Panc1 (cell line): Measurements from ENCODE around the gene IFT27. TPM values are rescaled to one million over a fixed set of nuclear protein-coding genes. Genes with fewer than 3 reads are reported as not detected.

Experiments used
- ATAC-seq: fragments of 200-7000 bp; cut with Tn5 transposase; 2 replicates; pipeline ENCODE4 v1.9.1; 2020; ENCODE audit warnings: mild to moderate bottlenecking, moderate library complexity
- BruUV-seq: library from RNA; stranded (reverse); fragments of 400-500 nt; replicated peaks from 2 replicates; lab custom pipeline; 2021; lab: Mats Ljungman, UMichigan
- CTCF ChIA-PET: fragments of 300-600 bp; sonication (Branson Sonifier 250); formaldehyde crosslinking; loops from one replicate; lab custom pipeline; 2022; ENCODE audit warnings: antibody characterized with exemption; lab: Charles Lee
- POLR2A ChIA-PET: fragments of 300-600 bp; sonication (Branson Sonifier 250); formaldehyde crosslinking; loops from one replicate; lab custom pipeline; 2022; ENCODE audit warnings: antibody characterized with exemption; lab: Charles Lee
- DNase-seq: peaks from one replicate; pipeline ENCODE4 v3.0.0-alpha.2; 2010; ENCODE audit warnings: low read depth, low spot score
- H3K27ac ChIP-seq: 2 replicates; pipeline ENCODE4 v1.5.1; 2011; ENCODE audit warnings: mild to moderate bottlenecking, low read length, inconsistent platforms
- H3K27me3 ChIP-seq: fragments of 200-500 bp; sonication (Bioruptor generic); 2 replicates; pipeline ENCODE4 v1.6.0; 2014; ENCODE audit warnings: low read length, inconsistent platforms; ENCODE audit not compliant: control insufficient read depth, insufficient read depth
- H3K36me3 ChIP-seq: fragments of 200-500 bp; sonication (Bioruptor generic); 2 replicates; pipeline ENCODE4 v1.5.1; 2014; ENCODE audit warnings: inconsistent platforms, mild to moderate bottlenecking, low read length, moderate library complexity; ENCODE audit not compliant: control insufficient read depth, insufficient read depth
- H3K4me1 ChIP-seq: 2 replicates; pipeline ENCODE4 v1.5.1; 2011; ENCODE audit warnings: inconsistent platforms, mild to moderate bottlenecking, low read length, moderate library complexity; ENCODE audit not compliant: control insufficient read depth, insufficient read depth
- H3K4me3 ChIP-seq, 2 experiments: 2 replicates each; pipeline ENCODE4 v1.5.1; 2011 to 2012; ENCODE audit warnings: low read depth in 2 of 2, low read length in 2 of 2, mild to moderate bottlenecking in 2 of 2, inconsistent platforms in 1 of 2, moderate library complexity in 1 of 2
- H3K9me3 ChIP-seq: fragments of 200-500 bp; sonication (Bioruptor generic); 2 replicates; pipeline ENCODE4 v1.5.1; 2014; ENCODE audit warnings: low read depth, mild to moderate bottlenecking, inconsistent platforms, low read length, moderate library complexity; ENCODE audit not compliant: control insufficient read depth, insufficient read depth
- CTCF ChIP-seq: fragments of 450-650 bp; IDR thresholded peaks from 2 replicates; pipeline ENCODE4 v1.5.1; 2017; ENCODE audit warnings: mild to moderate bottlenecking
- POLR2AphosphoS5 ChIP-seq: IDR thresholded peaks from 2 replicates; pipeline ENCODE4 v1.6.1; 2012; ENCODE audit warnings: mild to moderate bottlenecking, low read depth, low read length, moderate library complexity
- REST ChIP-seq, 2 experiments: IDR thresholded peaks; 2 replicates each; pipeline ENCODE4 v1.6.1; 2011 to 2012; ENCODE audit warnings: low read depth in 2 of 2, control low read depth in 1 of 2, low read length in 1 of 2, mild to moderate bottlenecking in 1 of 2, moderate library complexity in 1 of 2; ENCODE audit not compliant: insufficient read depth in 1 of 2
- SIN3A ChIP-seq: IDR thresholded peaks from 2 replicates; pipeline ENCODE4 v1.6.1; 2012; ENCODE audit warnings: low read depth, mild to moderate bottlenecking, low read length, moderate library complexity, borderline replicate concordance; ENCODE audit not compliant: insufficient read depth
- TCF7L2 ChIP-seq: IDR thresholded peaks from 2 replicates; pipeline ENCODE4 v1.6.1; 2011; ENCODE audit warnings: mild to moderate bottlenecking, low read depth, low read length, inconsistent platforms
- in situ Hi-C: cut with HindIII; loops from 2 replicates; pipeline ENCODE4 v1.10.0; 2016; ENCODE audit warnings: low sequenced_read_pairs, low pct_unique_long_range_greater_than_20kb
- intact Hi-C: fragments of 100-400 bp; cut with micrococcal nuclease; formaldehyde crosslinking; loops from one replicate; pipeline ENCODE4 v1.10.0; 2022; ENCODE audit not compliant: unreplicated experiment
- total RNA-seq: library from RNA; stranded (reverse); gene quantifications from one replicate; pipeline ENCODE4 v1.2.1, GENCODE V29; 2021; ENCODE audit not compliant: unreplicated experiment

Gene IFT27
- total RNA-seq, 1 experiment from 2014 or later, result 44.4 TPM

- no peaks in the 10 kb centered on the region for H3K36me3 ChIP-seq
- TF ChIP-seq TCF7L2, result no peak
- no peak for TF ChIP-seq POLR2AphosphoS5
- TF ChIP-seq SIN3A, result no peak
- no peak for TF ChIP-seq REST (IDR thresholded peaks at IDR 0.05; ENCODE audit: insufficient read depth in 1 of 2, low read depth in 2 of 2, low read length in 1 of 2)
- TF ChIP-seq CTCF, result no peak
- POLR2A ChIA-PET, result no interaction called here
- H3K27me3 ChIP-seq, result no peaks in the 10 kb centered on the region
- CTCF ChIA-PET, result no interaction called here
- no peaks in the 10 kb centered on the region for H3K9me3 ChIP-seq
- no peak overlapping the region for H3K27ac ChIP-seq
- BruUV-seq, result no TSS peak
- H3K4me1 ChIP-seq, result no peaks in the 10 kb centered on the region
- H3K4me3 ChIP-seq, result no peak overlapping the region
- ATAC-seq (no peak), DNase-seq (no peak)
- in situ Hi-C loops, result no loop called here
- intact Hi-C loops, result no loop called here
Measured at GRCh38 chr22:36722055-36722454, 53.9 kb downstream of the IFT27 start.

- Histone ChIP-seq H3K4me3 (no peak overlapping the region), H3K9me3 (no peaks in the 10 kb centered on the region), H3K27ac (no peak overlapping the region), H3K36me3 (no peaks in the 10 kb centered on the region), H3K27me3 (no peaks in the 10 kb centered on the region), H3K4me1 (no peaks in the 10 kb centered on the region)
- no TSS peak for BruUV-seq
- intact Hi-C loops, result no loop called here
- DNase-seq, result no peak
- no peak for ATAC-seq
- ChIA-PET CTCF (no interaction called here), POLR2A (no interaction called here)
- in situ Hi-C loops, result no loop called here
- TF ChIP-seq POLR2AphosphoS5 (no peak), REST (IDR thresholded peaks at IDR 0.05; ENCODE audit: insufficient read depth in 1 of 2, low read depth in 2 of 2, low read length in 1 of 2) (no peak), TCF7L2 (no peak), SIN3A (no peak), CTCF (no peak)
Measured at GRCh38 chr22:36715647-36716046, 60.3 kb downstream of the IFT27 start.
